ENCODE measurements around the gene USP53.
"Not testable (repeated sequence)": the region's sequence is repeated elsewhere in the genome, so short reads cannot be mapped to it uniquely, and the experiment has no call there.

The USP53 gene

DNA sequence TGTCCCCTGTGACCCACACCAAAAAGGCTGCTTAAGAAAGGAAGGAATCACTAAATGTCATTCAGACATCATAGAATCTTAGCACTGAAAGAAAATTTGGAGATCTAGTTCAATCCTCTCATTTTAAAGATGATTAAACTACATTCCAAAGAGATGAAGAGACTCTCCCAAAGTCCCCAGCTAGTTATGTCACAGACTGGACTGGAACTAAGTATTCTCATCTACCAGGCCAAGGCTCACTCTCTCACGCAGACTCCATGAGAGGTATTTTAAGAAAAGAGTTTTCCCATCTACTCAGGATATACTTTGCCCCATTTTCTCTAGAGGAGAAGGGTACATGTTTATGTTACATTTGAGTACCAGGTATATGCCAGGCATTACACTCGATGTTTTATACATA, 102.5 kb downstream of the USP53 start:
- TF ChIP-seq CTCF (IDR thresholded peaks at IDR 0.05; ENCODE audit: low read depth, low read length), result no peak
- DNase-seq, result no peak
- H3K27me3 ChIP-seq (ENCODE audit: insufficient read depth, low read depth, severe bottlenecking), result no peaks in the 10 kb centered on the region
- no peaks in the 10 kb centered on the region for H3K36me3 ChIP-seq
- no peak overlapping the region for H3K27ac ChIP-seq
- H3K9me3 ChIP-seq (ENCODE audit: severe bottlenecking), result no peaks in the 10 kb centered on the region
- no peak overlapping the region for H3K4me3 ChIP-seq (ENCODE audit: low read depth, low read length)

DNA sequence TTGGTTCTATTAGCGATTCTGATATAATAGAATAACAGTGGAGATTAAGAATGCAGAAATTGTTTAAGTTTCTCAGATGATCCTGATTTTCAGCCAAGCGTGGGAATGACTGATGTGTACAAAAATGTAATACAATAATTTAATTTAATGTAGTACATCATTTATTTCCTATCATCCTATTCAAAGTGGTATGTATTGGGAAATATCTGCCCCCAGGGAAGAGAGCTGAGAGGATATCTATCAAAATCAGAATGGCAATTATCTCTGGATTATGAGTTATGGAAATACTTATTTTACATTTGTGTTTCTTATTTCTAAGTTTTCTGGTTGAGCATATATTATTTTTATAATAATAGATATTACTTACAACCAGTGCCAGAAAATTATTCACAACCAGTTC, 105.5 kb downstream of the USP53 start:
- Histone ChIP-seq H3K36me3 (no peaks in the 10 kb centered on the region), H3K27me3 (ENCODE audit: insufficient read depth, low read depth, severe bottlenecking) (no peaks in the 10 kb centered on the region), H3K4me3 (ENCODE audit: low read depth, low read length) (no peak overlapping the region), H3K27ac (no peak overlapping the region), H3K9me3 (ENCODE audit: severe bottlenecking) (no peaks in the 10 kb centered on the region)
- TF ChIP-seq CTCF (IDR thresholded peaks at IDR 0.05; ENCODE audit: low read depth, low read length), result no peak
- no peak for DNase-seq

GRCh38 chr4:119321921-119322687, 109.6 kb downstream of the USP53 start, which contains the start of gene FABP2:
Gene FABP2, minus strand, starts transcription at chr4:119322138. Its CDS starts 36 bp downstream, at chr4:119322102.
- Histone ChIP-seq H3K9me3 (ENCODE audit: severe bottlenecking) (no peaks in the 10 kb centered on the region), H3K27ac (no peak within 1 kb of the TSS), H3K27me3 (ENCODE audit: insufficient read depth, low read depth, severe bottlenecking) (no peaks in the 10 kb centered on the region), H3K36me3 (no peaks in the 10 kb centered on the region), H3K4me3 (ENCODE audit: low read depth, low read length) (no peak within 1 kb of the TSS)
- DNase-seq, result no peak
- no peak for TF ChIP-seq CTCF (IDR thresholded peaks at IDR 0.05; ENCODE audit: low read depth, low read length)

GRCh38 chr4:119328695-119329094, 116.2 kb downstream of the USP53 start:
- Histone ChIP-seq H3K9me3 (ENCODE audit: severe bottlenecking) (no peaks in the 10 kb centered on the region), H3K4me3 (ENCODE audit: low read depth, low read length) (no peak overlapping the region), H3K27me3 (ENCODE audit: insufficient read depth, low read depth, severe bottlenecking) (no peaks in the 10 kb centered on the region), H3K27ac (no peak overlapping the region), H3K36me3 (no peaks in the 10 kb centered on the region)
- DNase-seq, result no peak
- no peak for TF ChIP-seq CTCF (IDR thresholded peaks at IDR 0.05; ENCODE audit: low read depth, low read length)

- H3K9me3 ChIP-seq (ENCODE audit: severe bottlenecking), result no peaks in the 10 kb centered on the region
Measured at GRCh38 chr4:119329835-119330620, 117.5 kb downstream of the USP53 start.

GRCh38 chr4:119336332-119336979, 123.9 kb downstream of the USP53 start:
- H3K9me3 ChIP-seq (ENCODE audit: severe bottlenecking); H3K36me3 ChIP-seq; DNase-seq; H3K4me3 ChIP-seq (ENCODE audit: low read depth, low read length); H3K27me3 ChIP-seq (ENCODE audit: insufficient read depth, low read depth, severe bottlenecking); H3K27ac ChIP-seq: not testable (repeated sequence)

More at GRCh38 chr4:119329835-119330620, 117.5 kb downstream of the USP53 start:
- no peak for TF ChIP-seq CTCF (IDR thresholded peaks at IDR 0.05; ENCODE audit: low read depth, low read length)
- peak; percentile 57 for DNase-seq
- Histone ChIP-seq H3K27me3 (ENCODE audit: insufficient read depth, low read depth, severe bottlenecking) (no peaks in the 10 kb centered on the region), H3K36me3 (no peaks in the 10 kb centered on the region), H3K27ac (no peak overlapping the region), H3K4me3 (ENCODE audit: low read depth, low read length) (no peak overlapping the region)

Measured in WERI-Rb-1 (cell line).